ENCODE data around the gene BLM. TPM values are rescaled to one million over a fixed set of nuclear protein-coding genes. Genes with fewer than 3 reads are reported as not detected.

BLM gene
- total RNA-seq, 4 donors from 2014 or later = 1.3 to 3.4 (median 2.0) TPM

GRCh38 chr15:90694987-90695386 is 22.2 kb upstream of the BLM start:
- H3K27ac ChIP-seq = no peak overlapping the region
- no peak for TF ChIP-seq POLR2A (IDR thresholded peaks at IDR 0.05)
- no peak for TF ChIP-seq CTCF (IDR thresholded peaks at IDR 0.05)
- H3K27me3 ChIP-seq = no peaks in the 10 kb centered on the region
- no peaks in the 10 kb centered on the region for H3K4me1 ChIP-seq
- intact Hi-C loops (cut with DNase I) = loop anchor here (5.0 kb wide), 1 partner anchor 48 kb away; no protein-coding TSS in a partner anchor
- no peak overlapping the region for H3K4me3 ChIP-seq
- no peaks in the 10 kb centered on the region for H3K36me3 ChIP-seq
- no peak for DNase-seq
- no peaks in the 10 kb centered on the region for H3K9me3 ChIP-seq

DNA sequence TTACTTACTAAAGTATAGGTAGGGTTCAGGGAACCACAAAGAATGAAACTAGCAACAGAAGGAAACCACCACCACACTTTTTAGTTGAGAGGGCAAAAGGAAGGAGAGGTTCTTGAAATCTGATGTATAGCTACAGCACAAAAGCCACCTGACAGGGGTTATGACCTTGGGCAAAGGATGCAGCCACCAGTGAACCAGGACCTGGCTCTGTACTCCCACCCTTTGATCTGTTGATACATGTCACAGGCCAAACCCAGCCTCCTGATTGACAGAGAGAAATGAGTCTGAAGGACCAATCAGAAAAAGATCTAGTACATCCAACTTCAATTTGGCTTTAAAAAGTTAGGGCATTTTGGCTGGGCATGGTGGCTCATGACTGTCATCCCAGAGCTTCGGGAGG is 20.0 kb upstream of the BLM start:
- intact Hi-C loops (cut with DNase I) = no loop called here
- Histone ChIP-seq H3K36me3 (no peaks in the 10 kb centered on the region), H3K27ac (no peak overlapping the region), H3K4me3 (no peak overlapping the region), H3K4me1 (peaks cover 0 to 17% (median 0%) of the 10 kb centered on the region in 3 donors), H3K9me3 (no peaks in the 10 kb centered on the region), H3K27me3 (no peaks in the 10 kb centered on the region)
- no peak for DNase-seq
- 88 to 90% methylated on average over 1 of the region's 1 CpG for WGBS, 2 donors
- no peak for TF ChIP-seq CTCF (IDR thresholded peaks at IDR 0.05)

- no peak for DNase-seq
Observed at GRCh38 chr15:90698629-90699028, 18.5 kb upstream of the BLM start.

GRCh38 chr15:90701048-90701447 is 16.1 kb upstream of the BLM start:
- Histone ChIP-seq H3K27me3 (no peaks in the 10 kb centered on the region), H3K36me3 (no peaks in the 10 kb centered on the region), H3K9me3 (peaks cover 0 to 4% (median 0%) of the 10 kb centered on the region in 3 donors), H3K4me3 (no peak overlapping the region), H3K27ac (no peak overlapping the region), H3K4me1 (peaks cover 0 to 17% (median 0%) of the 10 kb centered on the region in 3 donors)
- no peak for DNase-seq
- 51 to 56% methylated on average over 2 of the region's 2 CpGs for WGBS, 2 donors
- intact Hi-C loops (cut with DNase I) = no loop called here
- no peak for TF ChIP-seq CTCF (IDR thresholded peaks at IDR 0.05)
- TF ChIP-seq POLR2A (IDR thresholded peaks at IDR 0.05) = no peak

More at GRCh38 chr15:90698629-90699028, 18.5 kb upstream of the BLM start:
- no peak for TF ChIP-seq CTCF (IDR thresholded peaks at IDR 0.05)
- TF ChIP-seq POLR2A (IDR thresholded peaks at IDR 0.05) = no peak
- H3K27ac ChIP-seq = no peak overlapping the region
- WGBS, 2 donors = 88 to 90% methylated on average over 3 of the region's 3 CpGs
- peaks cover 0 to 4% (median 0%) of the 10 kb centered on the region in 3 donors for H3K9me3 ChIP-seq
- H3K27me3 ChIP-seq = no peaks in the 10 kb centered on the region
- H3K4me3 ChIP-seq = no peak overlapping the region
- no peaks in the 10 kb centered on the region for H3K36me3 ChIP-seq
- intact Hi-C loops (cut with DNase I) = no loop called here
- H3K4me1 ChIP-seq = peaks cover 0 to 17% (median 0%) of the 10 kb centered on the region in 3 donors

- H3K4me1 ChIP-seq = peaks cover 0 to 17% (median 0%) of the 10 kb centered on the region in 3 donors
- peaks cover 0 to 4% (median 0%) of the 10 kb centered on the region in 3 donors for H3K9me3 ChIP-seq
- H3K27me3 ChIP-seq = no peaks in the 10 kb centered on the region
- H3K27ac ChIP-seq = no peak overlapping the region
- no peaks in the 10 kb centered on the region for H3K36me3 ChIP-seq
- WGBS, 2 donors = 75 to 92% methylated on average over 8 to 9 of the region's 9 CpGs
- no peak for TF ChIP-seq POLR2A (IDR thresholded peaks at IDR 0.05)
- TF ChIP-seq CTCF (IDR thresholded peaks at IDR 0.05) = no peak
- H3K4me3 ChIP-seq = no peak overlapping the region
- intact Hi-C loops (cut with DNase I) = no loop called here
- DNase-seq = no peak
Observed at GRCh38 chr15:90701880-90702630, 15.1 kb upstream of the BLM start.
